Thymus (tissue), 11 donors: ENCODE results near the gene HEXA. TPM values are rescaled to one million over a fixed set of nuclear protein-coding genes. Genes with fewer than 3 reads are reported as not detected.

Experiments used
- DNase-seq, 9 donors: peaks; one replicate each; pipeline ENCODE4 v3.0.0-alpha.2; 2013; ENCODE audit warnings: low spot score in 9 of 9, low read depth in 6 of 9, missing footprints in 1 of 9
- H3K27ac ChIP-seq, 2 donors: one replicate each; pipeline ENCODE4 v1.5.1; 2013; ENCODE audit warnings: control low read depth in 1 of 2, low read depth in 1 of 2, low read length in 1 of 2, mild to moderate bottlenecking in 1 of 2, moderate library complexity in 1 of 2
- H3K27me3 ChIP-seq, 2 donors: one replicate each; pipeline ENCODE4 v1.5.1; 2013; ENCODE audit warnings: low read length in 1 of 2; ENCODE audit not compliant: control insufficient read depth in 2 of 2, insufficient read depth in 1 of 2
- H3K36me3 ChIP-seq, 2 donors: one replicate each; pipeline ENCODE4 v1.5.1; 2013; ENCODE audit warnings: low read length in 1 of 2, mild to moderate bottlenecking in 1 of 2, moderate library complexity in 1 of 2; ENCODE audit not compliant: control insufficient read depth in 2 of 2, insufficient read depth in 2 of 2
- H3K4me1 ChIP-seq, 2 donors: one replicate each; pipeline ENCODE4 v1.5.1; 2013; ENCODE audit warnings: low read length in 2 of 2; ENCODE audit not compliant: control insufficient read depth in 2 of 2, insufficient read depth in 2 of 2
- H3K4me3 ChIP-seq, 2 donors: one replicate each; pipeline ENCODE4 v1.5.1; 2013; ENCODE audit warnings: low read length in 2 of 2, control low read depth in 1 of 2, mild to moderate bottlenecking in 1 of 2
- H3K9me3 ChIP-seq, 2 donors: one replicate each; pipeline ENCODE4 v1.5.1; 2013; ENCODE audit warnings: low read length in 1 of 2, mild to moderate bottlenecking in 1 of 2; ENCODE audit not compliant: control insufficient read depth in 2 of 2, insufficient read depth in 1 of 2
- WGBS: extraction: QIAGEN DNeasy Blood & Tissue Kit; methylation state at CpG from one replicate; pipeline ENCODE4 v1.1.7; 2013; 5-methylcytosine and 5-hydroxymethylcytosine counted together
- polyA plus RNA-seq: library from polyadenylated mRNA; stranded (reverse); fragments of 200-250 nt; gene quantifications from one replicate; pipeline ENCODE4 v1.2.3, GENCODE V29; 2013
- total RNA-seq: library from RNA; stranded (reverse); fragments of 120-200 nt; gene quantifications from one replicate; pipeline ENCODE4 v1.2.4, GENCODE V29; 2013
- donor health status: healthy.

The HEXA gene
- total and polyA plus RNA-seq, 2 donors, result 60.5 to 101 TPM

- no peak overlapping the region for H3K27ac ChIP-seq
- peaks cover 6 to 22% of the 10 kb centered on the region in 2 donors for H3K27me3 ChIP-seq
- H3K4me1 ChIP-seq, result peaks cover 4 to 7% of the 10 kb centered on the region in 2 donors
- no peak overlapping the region for H3K4me3 ChIP-seq
- DNase-seq, result no peak
- H3K9me3 ChIP-seq, result no peaks in the 10 kb centered on the region
- peaks cover 0 to 5% of the 10 kb centered on the region in 2 donors for H3K36me3 ChIP-seq
- 100% methylated on average over 1 of the region's 1 CpG for WGBS
These were observed 52.1 kb downstream of the HEXA start for GRCh38 chr15:72323752-72324151.

GRCh38 chr15:72319985-72320671, 55.7 kb downstream of the HEXA start, which contains the start of gene CELF6:
Gene CELF6, minus strand, starts transcription at chr15:72320157. Its CDS starts 283 bp downstream, at chr15:72319874.
- Histone ChIP-seq H3K36me3 (no peaks in the 10 kb centered on the region), H3K27ac (no peak within 1 kb of the TSS), H3K27me3 (peaks cover 6 to 32% of the 10 kb centered on the region in 2 donors), H3K4me3 (peak within 1 kb of the TSS; percentile 24 to 52), H3K9me3 (no peaks in the 10 kb centered on the region), H3K4me1 (peaks cover 4 to 7% of the 10 kb centered on the region in 2 donors)
- DNase-seq, result peak in 8 of 9 donors; percentile 24 to 81 (median 64)
- WGBS, result 1% methylated on average over 57 of the region's 58 CpGs

GRCh38 chr15:72319360-72319984, 56.3 kb downstream of the HEXA start:
- WGBS, result 15% methylated on average over 46 of the region's 48 CpGs
- Histone ChIP-seq H3K27me3 (peaks cover 6 to 32% of the 10 kb centered on the region in 2 donors), H3K4me3 (peak overlapping the region in 1 of 2 donors; percentile 52), H3K4me1 (peaks cover 4 to 7% of the 10 kb centered on the region in 2 donors), H3K27ac (no peak overlapping the region), H3K36me3 (no peaks in the 10 kb centered on the region), H3K9me3 (no peaks in the 10 kb centered on the region)
- DNase-seq, result peak in 8 of 9 donors; percentile 14 to 64 (median 41)

GRCh38 chr15:72318408-72318942, 57.3 kb downstream of the HEXA start:
- DNase-seq, result no peak
- Histone ChIP-seq H3K4me3 (no peak overlapping the region), H3K27me3 (peaks cover 6 to 32% of the 10 kb centered on the region in 2 donors), H3K27ac (no peak overlapping the region), H3K9me3 (no peaks in the 10 kb centered on the region), H3K4me1 (peaks cover 4 to 7% of the 10 kb centered on the region in 2 donors), H3K36me3 (no peaks in the 10 kb centered on the region)
- 49% methylated on average over 2 of the region's 2 CpGs for WGBS

GRCh38 chr15:72315706-72316370, 60.0 kb downstream of the HEXA start:
- no peak overlapping the region for H3K27ac ChIP-seq
- H3K4me1 ChIP-seq, result peaks cover 4 to 7% of the 10 kb centered on the region in 2 donors
- no peaks in the 10 kb centered on the region for H3K36me3 ChIP-seq
- peaks cover 6 to 28% of the 10 kb centered on the region in 2 donors for H3K27me3 ChIP-seq
- no peak overlapping the region for H3K4me3 ChIP-seq
- DNase-seq, result no peak
- H3K9me3 ChIP-seq, result no peaks in the 10 kb centered on the region
- 80% methylated on average over 6 of the region's 6 CpGs for WGBS

DNA sequence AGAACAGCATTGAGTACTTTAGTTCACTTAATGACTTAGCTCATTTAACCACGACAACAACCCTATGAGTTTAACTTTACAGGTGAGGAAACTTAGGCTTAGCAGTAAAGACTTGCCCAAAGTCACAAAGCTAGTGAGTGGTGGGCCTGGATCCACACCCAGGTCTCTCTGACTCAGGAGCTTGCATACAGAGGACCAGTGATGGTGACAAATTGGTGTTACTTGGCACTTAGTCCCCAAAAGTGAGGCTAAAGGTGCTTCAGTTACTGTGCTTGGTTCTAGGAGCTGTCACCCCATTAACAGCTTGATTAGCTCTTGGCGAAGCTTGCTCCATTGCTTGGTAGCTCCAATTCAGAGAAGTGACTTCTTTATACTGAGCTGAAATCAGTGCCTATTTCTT, 61.9 kb downstream of the HEXA start:
- Histone ChIP-seq H3K36me3 (no peaks in the 10 kb centered on the region), H3K27ac (no peak overlapping the region), H3K27me3 (peaks cover 0 to 11% of the 10 kb centered on the region in 2 donors), H3K9me3 (no peaks in the 10 kb centered on the region), H3K4me3 (no peak overlapping the region), H3K4me1 (no peaks in the 10 kb centered on the region)
- DNase-seq, result no peak
- 93% methylated on average over 2 of the region's 2 CpGs for WGBS

- Histone ChIP-seq H3K27me3 (peaks cover 0 to 7% of the 10 kb centered on the region in 2 donors), H3K27ac (no peak overlapping the region), H3K9me3 (no peaks in the 10 kb centered on the region), H3K36me3 (no peaks in the 10 kb centered on the region), H3K4me3 (no peak overlapping the region), H3K4me1 (no peaks in the 10 kb centered on the region)
- DNase-seq, result no peak
- WGBS, result 88% methylated on average over 2 of the region's 2 CpGs
These were observed 62.4 kb downstream of the HEXA start for GRCh38 chr15:72313448-72313840.

DNA sequence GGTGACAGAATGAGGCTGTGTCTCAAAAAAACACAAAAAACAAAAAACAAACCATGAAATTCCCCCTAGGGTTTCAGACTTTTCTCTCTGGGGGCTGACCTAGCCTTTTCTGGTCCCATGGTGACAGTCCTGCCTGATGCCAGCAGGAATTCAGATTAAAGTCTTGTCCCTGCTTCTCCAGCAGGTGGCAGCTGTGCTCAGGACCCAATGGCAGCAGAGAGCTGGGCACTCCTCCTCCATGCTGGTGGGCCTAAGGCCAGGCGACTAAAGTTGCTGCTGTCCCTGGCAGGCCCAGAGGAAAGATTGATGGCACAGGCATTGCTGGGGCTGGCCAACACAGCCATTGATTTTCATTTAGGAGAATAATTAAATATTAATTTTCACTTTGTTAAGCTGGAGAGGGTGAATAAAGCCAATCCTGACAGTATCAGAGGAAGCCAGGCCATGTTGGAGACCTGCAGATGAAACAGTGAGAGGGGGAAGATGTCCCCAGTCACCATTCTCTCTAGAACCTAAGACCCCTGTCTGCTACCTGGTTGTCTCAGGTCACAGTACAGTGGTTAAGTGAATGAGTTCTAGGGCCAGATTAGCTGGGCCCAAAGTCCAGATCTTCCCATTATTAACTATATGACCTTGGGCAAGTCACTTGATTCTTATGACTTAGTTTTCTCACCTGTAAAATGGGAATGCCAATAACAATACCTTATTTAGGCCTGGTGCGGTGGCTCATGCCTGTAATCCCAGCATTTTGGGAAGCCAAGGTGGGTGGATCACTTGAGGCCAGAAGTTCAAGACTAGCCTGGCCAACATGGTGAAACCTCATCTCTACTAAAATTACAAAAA, 63.0 kb downstream of the HEXA start:
- WGBS, result 70% methylated on average over 2 of the region's 2 CpGs
- H3K4me1 ChIP-seq, result no peaks in the 10 kb centered on the region

More for the DNA sequence above, 63.0 kb downstream of the HEXA start:
- H3K27ac ChIP-seq, result no peak overlapping the region
- peaks cover 0 to 2% of the 10 kb centered on the region in 2 donors for H3K27me3 ChIP-seq
- H3K4me3 ChIP-seq, result no peak overlapping the region
- DNase-seq, result peak in 6 of 9 donors; percentile 19 to 54 (median 33)
- no peaks in the 10 kb centered on the region for H3K9me3 ChIP-seq
- H3K36me3 ChIP-seq, result no peaks in the 10 kb centered on the region
